ENCODE results near the gene RMRP. TPM values are rescaled to one million over a fixed set of nuclear protein-coding genes. Genes with fewer than 3 reads are reported as not detected.

RMRP gene
- total RNA-seq, 4 donors from 2014 or later, result 841 to 3,200 (median 2,180) TPM

GRCh38 chr9:35609001-35609819 is 48.6 kb downstream of the RMRP start:
- DNase-seq (ENCODE audit: low spot score) (no peak), ATAC-seq (ENCODE audit: low FRiP score) (no peak)
- TF ChIP-seq CTCF (IDR thresholded peaks at IDR 0.05), result no peak

- ATAC-seq (ENCODE audit: low FRiP score) (no peak), DNase-seq (ENCODE audit: low spot score) (no peak)
- TF ChIP-seq CTCF (IDR thresholded peaks at IDR 0.05), result no peak
These were observed 49.6 kb downstream of the RMRP start for GRCh38 chr9:35608221-35608620.

Small RNAs within 50 kb of the gene (small RNA-seq; reads per million reads assigned to genes)
- gene MIR4667 (not detected), gene RMRP (not detected), gene RN7SL22P (not detected)

Other genes with a start within 250 kb of the RMRP start
- gene RUSC2, start 167.9 kb downstream of the RMRP start, total RNA-seq, result 10 to 100 TPM; 12.2 to 23.5 (median 21.1) TPM
- gene TESK1, start 52.8 kb downstream of the RMRP start, total RNA-seq, result 10 to 100 TPM; 29.6 to 53.0 (median 36.5) TPM
- 10 to 100 TPM in 1 of 4 donors, 1 to 10 TPM in 3; 1.6 to 15.5 (median 4.9) TPM for gene CD72, start 39.6 kb downstream of the RMRP start, total RNA-seq
- gene SIT1, start 7.1 kb downstream of the RMRP start, total RNA-seq, result 1 to 10 TPM in 3 of 4 donors, under 1 TPM in 1; 0.74 to 5.2 (median 1.1) TPM
- gene CCDC107, start 273 bp upstream of the RMRP start, total RNA-seq, result 100 to 1,000 TPM in 1 of 4 donors, 10 to 100 TPM in 3; 35.8 to 108 (median 52.5) TPM
- gene ARHGEF39, start 7.2 kb upstream of the RMRP start, total RNA-seq, result 1 to 10 TPM in 1 of 4 donors, under 1 TPM in 2, not detected in 1; 0.36 to 2.8 (median 0.65) TPM
- 10 to 100 TPM in 1 of 4 donors, 1 to 10 TPM in 1, under 1 TPM in 1, not detected in 1; 0.82 to 35.4 (median 2.0) TPM for gene CA9, start 15.9 kb upstream of the RMRP start, total RNA-seq
- gene TPM2, start 31.9 kb upstream of the RMRP start, total RNA-seq, result 100 to 1,000 TPM; 150 to 301 (median 237) TPM
- gene TLN1, start 74.2 kb upstream of the RMRP start, total RNA-seq, result 100 to 1,000 TPM; 301 to 553 (median 412) TPM
- gene CREB3, start 74.6 kb upstream of the RMRP start, total RNA-seq, result 10 to 100 TPM; 43.2 to 48.3 (median 45.8) TPM
- gene GBA2, start 91.2 kb upstream of the RMRP start, total RNA-seq, result 10 to 100 TPM; 33.7 to 94.7 (median 57.9) TPM
- gene RGP1, start 91.3 kb upstream of the RMRP start, total RNA-seq, result 10 to 100 TPM; 12.7 to 19.2 (median 17.5) TPM
- gene MSMP, start 96.3 kb upstream of the RMRP start, total RNA-seq, result not detected
- gene NPR2, start 133.6 kb upstream of the RMRP start, total RNA-seq, result 10 to 100 TPM; 13.7 to 28.2 (median 24.3) TPM
- 1 to 10 TPM in 2 of 4 donors, under 1 TPM in 1, not detected in 1; 0.65 to 2.8 (median 2.0) TPM for gene SPAG8, start 154.2 kb upstream of the RMRP start, total RNA-seq
- gene HINT2, start 157.0 kb upstream of the RMRP start, total RNA-seq, result 10 to 100 TPM; 19.8 to 49.7 (median 40.6) TPM
- not detected for gene FAM221B, start 170.7 kb upstream of the RMRP start, total RNA-seq
- 10 to 100 TPM in 1 of 4 donors, 1 to 10 TPM in 3; 2.7 to 13.2 (median 4.6) TPM for gene TMEM8B, start 171.2 kb upstream of the RMRP start, total RNA-seq
- gene OR13J1, start 212.4 kb upstream of the RMRP start, total RNA-seq, result not detected
- gene HRCT1, start 248.2 kb upstream of the RMRP start, total RNA-seq, result 10 to 100 TPM in 2 of 4 donors, 1 to 10 TPM in 2; 5.1 to 17.5 (median 11.3) TPM

Data from omental fat pad (tissue), 4 donors.